K562 (cell line): ENCODE measurements around the gene MYO3B. TPM values are rescaled to one million over a fixed set of nuclear protein-coding genes. Genes with fewer than 3 reads are reported as not detected.
A peak's percentile ranks its signal among the peaks of the same experiment; 100 is the strongest.

Experiments used
- ATAC-seq: fragments of 200-7000 bp; cut with Tn5 transposase; 3 replicates; pipeline ENCODE4 v1.9.1; 2020; ENCODE audit warnings: moderate library complexity
- BruUV-seq: library from RNA; stranded (reverse); fragments of 400-500 nt; replicated peaks from 2 replicates; lab custom pipeline; 2021; lab: Mats Ljungman, UMichigan
- CTCF ChIA-PET: fragments of 300-600 bp; formaldehyde crosslinking; extraction: SDS; loops from one replicate; lab custom pipeline; 2021; ENCODE audit warnings: low intra/inter-chr PET ratio; lab: Yijun Ruan, JAX
- POLR2A ChIA-PET: fragments of 300-600, 350-650 bp; sonication (Branson Sonifier 250); formaldehyde crosslinking; extraction: SDS; loops from one replicate; lab custom pipeline; 2021; ENCODE audit warnings: antibody characterized with exemption, inconsistent platforms; lab: Yijun Ruan, JAX
- DNase-seq, 4 experiments: peaks; one replicate each; pipeline versions ENCODE4 v3.0.0 to v3.0.0-alpha.2; 2011 to 2018; ENCODE audit warnings: low spot score in 3 of 4, mixed read lengths in 3 of 4; ENCODE audit errors: extremely low read depth in 1 of 4
- FAIRE-seq: peaks from 2 replicates; lab custom pipeline; 2011; peaks lifted over from hg19 to GRCh38; lab: Jason Lieb, UNC
- H2AFZ ChIP-seq: 2 replicates; pipeline ENCODE4 v1.6.0; 2011; ENCODE audit warnings: low read depth, low read length, control low read depth, inconsistent platforms
- H3K27ac ChIP-seq: fragments of 200-600 bp; 3 replicates; pipeline ENCODE4 v1.8.0; 2011; ENCODE audit warnings: low read depth, mild to moderate bottlenecking, control low read depth, inconsistent platforms, low read length, moderate library complexity, mixed read lengths; ENCODE audit errors: extremely low read depth
- H3K27me3 ChIP-seq, 2 experiments: fragments of 300-600 bp in 1 of 2; 2 replicates in 1 of 2; 3 replicates in 1 of 2; pipeline versions ENCODE4 v1.6.0 to v1.8.0; 2011; ENCODE audit warnings: inconsistent platforms in 2 of 2, low read length in 2 of 2, mild to moderate bottlenecking in 1 of 2, mixed read lengths in 1 of 2, moderate library complexity in 1 of 2; ENCODE audit not compliant: control insufficient read depth in 2 of 2, insufficient read depth in 2 of 2
- H3K36me3 ChIP-seq: fragments of 300-600 bp; 3 replicates; pipeline ENCODE4 v1.8.0; 2011; ENCODE audit warnings: mild to moderate bottlenecking, low read length, inconsistent platforms; ENCODE audit not compliant: control insufficient read depth, insufficient read depth
- H3K4me1 ChIP-seq, 2 experiments: fragments of 200-600 bp in 1 of 2; replicated peaks in 1 of 2; 2 replicates in 1 of 2; 3 replicates in 1 of 2; pipeline versions ENCODE4 v1.5.1 to v1.8.0; 2011; ENCODE audit warnings: inconsistent platforms in 2 of 2, low read length in 2 of 2, mild to moderate bottlenecking in 1 of 2, mixed read lengths in 1 of 2, moderate library complexity in 1 of 2; ENCODE audit not compliant: control insufficient read depth in 2 of 2, insufficient read depth in 2 of 2
- H3K4me2 ChIP-seq: 2 replicates; pipeline ENCODE4 v1.6.1; 2011; ENCODE audit warnings: low read length, control low read depth, inconsistent platforms, mixed read lengths; ENCODE audit not compliant: insufficient read depth
- H3K4me3 ChIP-seq: fragments of 200-600 bp; sonication (generic), shearing (Covaris generic); 2 replicates; pipeline ENCODE4 v1.5.1; 2016; ENCODE audit warnings: control low read depth, inconsistent platforms
- H3K79me2 ChIP-seq: fragments of 200-600 bp; 3 replicates; pipeline ENCODE4 v1.8.0; 2011; ENCODE audit warnings: low read length, inconsistent platforms; ENCODE audit not compliant: control insufficient read depth, insufficient read depth
- H3K9ac ChIP-seq, 2 experiments: 2 replicates each; pipeline versions ENCODE4 v1.6.0 to v1.6.1; 2011; ENCODE audit warnings: low read depth in 2 of 2, low read length in 2 of 2, control low read depth in 1 of 2, inconsistent platforms in 1 of 2, mild to moderate bottlenecking in 1 of 2, mixed read lengths in 1 of 2; ENCODE audit not compliant: insufficient read depth in 1 of 2
- H3K9me1 ChIP-seq: one replicate; pipeline ENCODE4 v1.6.0; 2011; ENCODE audit warnings: inconsistent platforms, mild to moderate bottlenecking, low read length, moderate library complexity; ENCODE audit not compliant: control insufficient read depth, insufficient read depth
- H3K9me3 ChIP-seq: replicated peaks from 2 replicates; pipeline ENCODE4 v1.5.1; 2011; ENCODE audit warnings: low read depth, low read length, inconsistent platforms; ENCODE audit not compliant: control insufficient read depth, insufficient read depth
- H4K20me1 ChIP-seq: replicated peaks from 2 replicates; pipeline ENCODE4 v1.6.1; 2011; ENCODE audit warnings: low read length, inconsistent platforms, mixed read lengths; ENCODE audit not compliant: control insufficient read depth, insufficient read depth
- MGA ChIP-seq: fragments of 450-650 bp; IDR thresholded peaks from 2 replicates; pipeline ENCODE4 v1.6.1; 2016; ENCODE audit warnings: mild to moderate bottlenecking, moderate library complexity
- RFX1 ChIP-seq: fragments of 450-650 bp; IDR thresholded peaks from 2 replicates; pipeline ENCODE4 v1.6.1; 2016; ENCODE audit warnings: mild to moderate bottlenecking, moderate library complexity
- SMAD1 ChIP-seq: fragments of 150-350 bp; IDR thresholded peaks from 2 replicates; pipeline ENCODE4 v1.6.1; 2014; ENCODE audit warnings: low read length, low read depth; ENCODE audit not compliant: partially characterized antibody
- WGBS: fragments of 100-300 bp; shearing (Covaris generic); methylation state at CpG from one replicate; pipeline ENCODE4 v1.1.6; 2016; ENCODE audit warnings: low coverage, mixed read lengths; ENCODE audit not compliant: insufficient coverage; ENCODE audit errors: missing lambda C conversion rate; 5-methylcytosine and 5-hydroxymethylcytosine counted together
- in situ Hi-C: fragments of 300-500 bp; cut with MboI; formaldehyde crosslinking; loops from 4 replicates; pipeline ENCODE4 v1.15.0; 2018; ENCODE audit warnings: inconsistent platforms, mixed read lengths
- intact Hi-C: fragments of 100-400 bp; cut with micrococcal nuclease; formaldehyde crosslinking; loops from 2 replicates; pipeline ENCODE4 v1.14.2; 2022
- polyA plus RNA-seq, 8 experiments: library from polyadenylated mRNA; depleted of rRNA in 4 of 8; stranded (reverse) in 5 of 8; unstranded in 3 of 8; fragments of >200 nt; fragmentation: Nextera tagmentation in 2 of 8; fragmentation: Illumina TruSeq in 1 of 8; extraction: Ambion mirVana in 2 of 8; extraction: Trizol in 1 of 8; gene quantifications; 2 replicates each; pipeline versions ENCODE4 v1.2.1 to v1.2.3, GENCODE V29; 2011 to 2014; ENCODE audit warnings: inconsistent platforms in 1 of 8, missing spikeins in 1 of 8
- total RNA-seq, 7 experiments: library from RNA; depleted of rRNA in 6 of 7; stranded (reverse); fragments of >200 nt in 6 of 7; fragmentation: Illumina TruSeq in 2 of 7; extraction: Trizol in 2 of 7; gene quantifications; 2 replicates each; pipeline versions ENCODE4 v1.2.1 to v1.2.3, GENCODE V29; 2011 to 2021; ENCODE audit warnings: low replicate concordance in 1 of 7

MYO3B gene
- total and polyA plus RNA-seq, 9 of the 15 experiments (the other 6 are each of a cell fraction or from before 2014, with no cell fraction given): 2.7 to 6.5 (median 3.6) TPM

GRCh38 chr2:170201275-170201674, 23.3 kb downstream of the MYO3B start:
- CTCF ChIA-PET: no interaction called here

More at GRCh38 chr2:170201275-170201674, 23.3 kb downstream of the MYO3B start:
- H4K20me1 ChIP-seq: no peaks in the 10 kb centered on the region
- H3K9ac ChIP-seq: no peak overlapping the region
- H3K79me2 ChIP-seq: no peaks in the 10 kb centered on the region
- DNase-seq (no peak), ATAC-seq (no peak), FAIRE-seq (no peak)
- H3K4me1 ChIP-seq: peaks cover 2 to 7% of the 10 kb centered on the region in 2 experiments; a peak in 4 of 5 replicates
- no peak overlapping the region for H3K27ac ChIP-seq
- H3K4me2 ChIP-seq: no peak overlapping the region
- POLR2A ChIA-PET: interaction anchor here (0.6 to 1.5 kb wide), 2 partner anchors 13 to 19 kb away, joined by 3 to 4 read pairs; no protein-coding TSS in a partner anchor
- H3K27me3 ChIP-seq: no peaks in the 10 kb centered on the region
- no peaks in the 10 kb centered on the region for H3K36me3 ChIP-seq
- intact Hi-C loops (no loop called here), in situ Hi-C loops (no loop called here)
- no peaks in the 10 kb centered on the region for H3K9me3 ChIP-seq
- no peak overlapping the region for H3K4me3 ChIP-seq
- H3K9me1 ChIP-seq: no peaks in the 10 kb centered on the region
- no peak overlapping the region for H2AFZ ChIP-seq
- BruUV-seq: no TSS peak
- WGBS: 81% methylated on average over 1 of the region's 1 CpG
- no peak for TF ChIP-seq SMAD1
- TF ChIP-seq MGA: no peak
- peak; percentile 65 for TF ChIP-seq RFX1
